GM12878 (cell line): Measurements from ENCODE around the gene CADPS. TPM values are rescaled to one million over a fixed set of nuclear protein-coding genes. Genes with fewer than 3 reads are reported as not detected.

Experiments
- ATAC-seq: fragments of 200-7000 bp; cut with Tn5 transposase; 3 replicates; pipeline ENCODE4 v1.9.1; 2020; ENCODE audit warnings: mild to moderate bottlenecking, moderate library complexity
- BruUV-seq: library from RNA; stranded (reverse); fragments of 400-500 nt; replicated peaks from 2 replicates; lab custom pipeline; 2021; lab: Mats Ljungman, UMichigan
- CTCF ChIA-PET: fragments of 300-600 bp; sonication (Branson Sonifier 250); formaldehyde crosslinking; extraction: SDS; loops from one replicate; lab custom pipeline; 2021; ENCODE audit warnings: inconsistent platforms; lab: Yijun Ruan, JAX
- POLR2A ChIA-PET: fragments of 350-600 bp; formaldehyde crosslinking; extraction: SDS; loops from one replicate; lab custom pipeline; 2021; ENCODE audit warnings: inconsistent platforms; lab: Charles Lee
- RAD21 ChIA-PET: fragments of 300-600 bp; sonication (Branson Sonifier 250); formaldehyde crosslinking; loops from one replicate; lab custom pipeline; 2023; ENCODE audit warnings: antibody characterized with exemption; ENCODE audit not compliant: unreplicated experiment; lab: Charles Lee
- SMC1A ChIA-PET: fragments of 300-600 bp; sonication (Branson Sonifier 250); formaldehyde crosslinking; loops from one replicate; lab custom pipeline; 2023; ENCODE audit not compliant: unreplicated experiment, uncharacterized antibody; lab: Charles Lee
- DNase-seq: peaks from one replicate; pipeline ENCODE4 v3.0.0-alpha.2; 2011; ENCODE audit warnings: low read depth, low spot score
- FAIRE-seq: peaks from 3 replicates; lab custom pipeline; 2011; peaks lifted over from hg19 to GRCh38; lab: Jason Lieb, UNC
- H2AFZ ChIP-seq: 2 replicates; pipeline ENCODE4 v1.6.0; 2011; ENCODE audit warnings: low read depth, low read length, control low read depth; ENCODE audit not compliant: control insufficient read depth
- H3K27ac ChIP-seq: 2 replicates; pipeline ENCODE4 v1.5.1; 2011; ENCODE audit warnings: control low read depth; ENCODE audit not compliant: control insufficient read depth, insufficient read depth
- H3K27me3 ChIP-seq, 2 experiments: replicated peaks in 1 of 2; 2 replicates each; pipeline versions ENCODE4 v1.6.0 to v1.6.1; 2011; ENCODE audit warnings: low read length in 1 of 2; ENCODE audit not compliant: control insufficient read depth in 2 of 2, insufficient read depth in 2 of 2
- H3K36me3 ChIP-seq, 2 experiments: 2 replicates each; pipeline ENCODE4 v1.5.1; 2011; ENCODE audit warnings: low read length in 1 of 2; ENCODE audit not compliant: control insufficient read depth in 2 of 2, insufficient read depth in 2 of 2
- H3K4me1 ChIP-seq: 2 replicates; pipeline ENCODE4 v1.6.1; 2011; ENCODE audit warnings: mild to moderate bottlenecking, low read length, moderate library complexity, mixed read lengths; ENCODE audit not compliant: control insufficient read depth, insufficient read depth
- H3K4me2 ChIP-seq: 2 replicates; pipeline ENCODE4 v1.6.0; 2011; ENCODE audit warnings: control low read depth; ENCODE audit not compliant: control insufficient read depth, insufficient read depth
- H3K4me3 ChIP-seq: fragments of 200-600 bp; sonication (generic); 2 replicates; pipeline ENCODE4 v1.5.1; 2016
- H3K79me2 ChIP-seq: 2 replicates; pipeline ENCODE4 v1.6.0; 2011; ENCODE audit warnings: low read length; ENCODE audit not compliant: control insufficient read depth, insufficient read depth
- H3K9ac ChIP-seq: 2 replicates; pipeline ENCODE4 v1.8.0; 2011; ENCODE audit warnings: low read length, control low read depth, mixed read lengths; ENCODE audit not compliant: control insufficient read depth, insufficient read depth
- H3K9me3 ChIP-seq: replicated peaks from 3 replicates; pipeline ENCODE4 v1.5.1; 2011; ENCODE audit warnings: mild to moderate bottlenecking, low read length; ENCODE audit not compliant: control insufficient read depth, insufficient read depth
- H4K20me1 ChIP-seq: 2 replicates; pipeline ENCODE4 v1.6.0; 2011; ENCODE audit not compliant: control insufficient read depth, insufficient read depth
- BHLHE40 ChIP-seq, 2 experiments: fragments of 450-650 bp in 1 of 2; IDR thresholded peaks; 2 replicates each; pipeline ENCODE4 v1.6.1; 2011 to 2017; ENCODE audit warnings: low read depth in 2 of 2, borderline replicate concordance in 1 of 2, improper control_type of control experiment in 1 of 2, low read length in 1 of 2, mild to moderate bottlenecking in 1 of 2
- CBFB ChIP-seq: IDR thresholded peaks from 2 replicates; pipeline ENCODE4 v1.6.1; 2016; ENCODE audit warnings: antibody characterized with exemption, low read depth
- CHD1 ChIP-seq: IDR thresholded peaks from 2 replicates; pipeline ENCODE4 v1.6.1; 2012; ENCODE audit warnings: low read depth, low read length, improper control_type of control experiment
- EED ChIP-seq: sonication (generic); IDR thresholded peaks from 2 replicates; pipeline ENCODE4 v1.6.1; 2016; ENCODE audit warnings: antibody characterized with exemption, low read depth
- IRF4 ChIP-seq: IDR thresholded peaks from 2 replicates; pipeline ENCODE4 v1.6.1; 2011; ENCODE audit warnings: low read depth, low read length
- MTA3 ChIP-seq: IDR thresholded peaks from 2 replicates; pipeline ENCODE4 v1.6.1; 2012; ENCODE audit warnings: low read length, inconsistent platforms, borderline replicate concordance
- POLR2AphosphoS5 ChIP-seq: IDR thresholded peaks from 2 replicates; pipeline ENCODE4 v1.6.1; 2011; ENCODE audit warnings: mild to moderate bottlenecking, low read length, inconsistent platforms
- YBX1 ChIP-seq: fragments of 450-650 bp; IDR thresholded peaks from 2 replicates; pipeline ENCODE4 v1.6.1; 2016; ENCODE audit warnings: antibody characterized with exemption
- WGBS: methylation state at CpG from one replicate; pipeline ENCODE4 v1.1.6; 2016; ENCODE audit warnings: low lambda C conversion rate; ENCODE audit not compliant: insufficient replicate concordance, insufficient coverage; ENCODE audit errors: missing lambda C conversion rate; 5-methylcytosine and 5-hydroxymethylcytosine counted together
- in situ Hi-C: fragments of 300-500 bp; cut with MboI; formaldehyde crosslinking; loops from 9 replicates; pipeline ENCODE4 v1.14.3; 2018; ENCODE audit warnings: mixed read lengths
- intact Hi-C: fragments of 100-400 bp; cut with micrococcal nuclease; formaldehyde crosslinking; loops from one replicate; pipeline ENCODE4 v1.14.2; 2022; ENCODE audit not compliant: unreplicated experiment
- polyA plus RNA-seq, 11 experiments: library from polyadenylated mRNA; depleted of rRNA in 4 of 11; unstranded in 6 of 11; stranded (reverse) in 5 of 11; fragments of >200 nt; fragmentation: Nextera tagmentation in 4 of 11; fragmentation: Illumina TruSeq in 1 of 11; extraction: Ambion mirVana in 4 of 11; extraction: Trizol in 1 of 11; gene quantifications; 1 replicate in 1 of 11; 2 replicates in 10 of 11; pipeline versions ENCODE4 v1.2.1 to v1.2.3, GENCODE V29; 2011 to 2016; ENCODE audit warnings: inconsistent platforms in 2 of 11, missing spikeins in 2 of 11, low read depth in 1 of 11
- total RNA-seq, 4 experiments: library from RNA; depleted of rRNA in 3 of 4; stranded (reverse); fragments of >200 nt in 3 of 4; fragmentation: Illumina TruSeq in 1 of 4; extraction: Trizol in 1 of 4; gene quantifications; 2 replicates each; pipeline versions ENCODE4 v1.2.1 to v1.2.3, GENCODE V29; 2013 to 2021
- TF ChIP-seq, protein P1 (sequence below): fragments of 450-650 bp; IDR thresholded peaks from 2 replicates; pipeline ENCODE4 v1.6.1; 2014; ENCODE audit warnings: mild to moderate bottlenecking
- TF ChIP-seq, protein P2 (sequence below): fragments of 450-650 bp; IDR thresholded peaks from 2 replicates; pipeline ENCODE4 v1.6.1; 2017; ENCODE audit warnings: mild to moderate bottlenecking, moderate library complexity
- TF ChIP-seq, protein P3 (sequence below): IDR thresholded peaks from 2 replicates; pipeline ENCODE4 v1.6.1; 2011; ENCODE audit warnings: low read depth, mild to moderate bottlenecking, low read length, moderate library complexity, borderline replicate concordance; ENCODE audit errors: extremely low read depth

CADPS gene
- total and polyA plus RNA-seq, 10 of the 15 experiments (the other 5 are each of a cell fraction or from before 2014, with no cell fraction given) = 0.20 TPM; not detected in 9

DNA sequence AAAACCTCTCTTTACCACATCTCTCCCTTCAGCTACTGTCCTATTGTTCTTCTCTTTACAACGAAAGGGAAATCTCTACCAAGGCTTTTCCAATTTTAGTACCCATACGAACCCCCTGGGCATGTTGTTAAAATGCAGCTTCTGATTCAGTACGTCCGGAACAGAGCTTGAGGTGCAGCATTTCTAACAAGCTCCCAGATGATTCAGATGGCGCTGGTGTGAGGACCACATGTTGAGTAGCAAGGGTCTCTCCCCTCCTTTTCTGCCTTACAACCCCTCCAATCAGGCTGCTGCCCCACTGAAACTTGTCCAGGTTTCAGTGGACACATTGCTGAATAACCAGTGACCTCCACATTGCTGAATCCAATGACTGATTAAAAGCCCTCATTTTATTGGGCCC lies 324.8 kb downstream of the CADPS start:
- Histone ChIP-seq H2AFZ (no peak overlapping the region), H3K4me3 (no peak overlapping the region), H3K79me2 (no peaks in the 10 kb centered on the region), H4K20me1 (no peaks in the 10 kb centered on the region), H3K9me3 (no peaks in the 10 kb centered on the region), H3K36me3 (no peaks in the 10 kb centered on the region), H3K27ac (no peak overlapping the region), H3K4me2 (no peak overlapping the region), H3K9ac (no peak overlapping the region), H3K27me3 (no peaks in the 10 kb centered on the region; a peak in 2 of 4 replicates), H3K4me1 (no peaks in the 10 kb centered on the region)
- SMC1A ChIA-PET = interaction anchor here (1.0 kb wide), 1 partner anchor 48 kb away, joined by 3 read pairs; no protein-coding TSS in a partner anchor
- no TSS peak for BruUV-seq
- POLR2A ChIA-PET = no interaction called here
- in situ Hi-C loops (no loop called here), intact Hi-C loops (no loop called here)
- WGBS = 16% methylated on average over 5 of the region's 5 CpGs
- ATAC-seq (no peak), DNase-seq (no peak)
- RAD21 ChIA-PET = interaction anchor here (1.2 kb wide), 1 partner anchor 10 kb away, joined by 3 read pairs; no protein-coding TSS in a partner anchor
- CTCF ChIA-PET = no interaction called here
- TF ChIP-seq CHD1 (no peak), BHLHE40 (IDR thresholded peaks at IDR 0.05; ENCODE audit: borderline replicate concordance in 1 of 2, low read depth in 2 of 2, low read length in 1 of 2) (no peak), IRF4 (no peak)
- TF ChIP-seq, all 136 proteins: peak for 0
- no peak for FAIRE-seq

DNA sequence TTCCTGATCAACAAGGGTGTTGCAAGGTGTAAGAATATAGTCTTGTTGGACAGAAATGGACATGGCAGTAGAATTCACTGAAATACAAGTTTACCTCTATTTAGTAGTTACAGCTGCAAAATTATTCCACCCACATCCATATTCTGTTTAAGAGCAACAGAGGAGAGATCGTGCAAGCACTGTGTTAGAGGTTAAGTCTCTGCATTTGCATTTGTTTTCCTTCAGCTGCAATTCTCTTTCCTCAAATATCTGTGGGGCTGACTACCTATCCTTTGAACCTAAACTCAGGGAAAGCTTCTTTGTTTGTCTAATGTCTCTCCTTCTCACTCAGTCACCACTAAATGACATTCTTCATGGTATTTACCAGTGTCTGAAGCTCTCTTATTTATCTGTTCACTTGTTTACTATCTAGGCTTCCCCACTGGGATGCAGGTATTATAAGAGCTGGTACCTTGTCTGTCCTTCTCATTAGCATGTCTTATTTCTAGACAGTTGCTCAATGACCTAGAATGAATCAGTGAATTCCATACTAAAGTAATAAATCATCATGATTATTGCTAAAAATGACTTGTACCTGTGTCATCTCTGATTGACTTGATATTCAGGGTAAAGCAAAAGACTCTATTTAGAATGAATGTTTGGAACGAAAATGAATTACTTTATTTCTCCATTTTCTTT lies 326.5 kb downstream of the CADPS start:
- BruUV-seq = no TSS peak
- SMC1A ChIA-PET = no interaction called here
- TF ChIP-seq YBX1 (no peak), POLR2AphosphoS5 (no peak), CBFB (no peak), EED (no peak), MTA3 (no peak)
- TF ChIP-seq, protein P1, sequence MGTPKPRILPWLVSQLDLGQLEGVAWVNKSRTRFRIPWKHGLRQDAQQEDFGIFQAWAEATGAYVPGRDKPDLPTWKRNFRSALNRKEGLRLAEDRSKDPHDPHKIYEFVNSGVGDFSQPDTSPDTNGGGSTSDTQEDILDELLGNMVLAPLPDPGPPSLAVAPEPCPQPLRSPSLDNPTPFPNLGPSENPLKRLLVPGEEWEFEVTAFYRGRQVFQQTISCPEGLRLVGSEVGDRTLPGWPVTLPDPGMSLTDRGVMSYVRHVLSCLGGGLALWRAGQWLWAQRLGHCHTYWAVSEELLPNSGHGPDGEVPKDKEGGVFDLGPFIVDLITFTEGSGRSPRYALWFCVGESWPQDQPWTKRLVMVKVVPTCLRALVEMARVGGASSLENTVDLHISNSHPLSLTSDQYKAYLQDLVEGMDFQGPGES = no peak
- TF ChIP-seq, protein P2, sequence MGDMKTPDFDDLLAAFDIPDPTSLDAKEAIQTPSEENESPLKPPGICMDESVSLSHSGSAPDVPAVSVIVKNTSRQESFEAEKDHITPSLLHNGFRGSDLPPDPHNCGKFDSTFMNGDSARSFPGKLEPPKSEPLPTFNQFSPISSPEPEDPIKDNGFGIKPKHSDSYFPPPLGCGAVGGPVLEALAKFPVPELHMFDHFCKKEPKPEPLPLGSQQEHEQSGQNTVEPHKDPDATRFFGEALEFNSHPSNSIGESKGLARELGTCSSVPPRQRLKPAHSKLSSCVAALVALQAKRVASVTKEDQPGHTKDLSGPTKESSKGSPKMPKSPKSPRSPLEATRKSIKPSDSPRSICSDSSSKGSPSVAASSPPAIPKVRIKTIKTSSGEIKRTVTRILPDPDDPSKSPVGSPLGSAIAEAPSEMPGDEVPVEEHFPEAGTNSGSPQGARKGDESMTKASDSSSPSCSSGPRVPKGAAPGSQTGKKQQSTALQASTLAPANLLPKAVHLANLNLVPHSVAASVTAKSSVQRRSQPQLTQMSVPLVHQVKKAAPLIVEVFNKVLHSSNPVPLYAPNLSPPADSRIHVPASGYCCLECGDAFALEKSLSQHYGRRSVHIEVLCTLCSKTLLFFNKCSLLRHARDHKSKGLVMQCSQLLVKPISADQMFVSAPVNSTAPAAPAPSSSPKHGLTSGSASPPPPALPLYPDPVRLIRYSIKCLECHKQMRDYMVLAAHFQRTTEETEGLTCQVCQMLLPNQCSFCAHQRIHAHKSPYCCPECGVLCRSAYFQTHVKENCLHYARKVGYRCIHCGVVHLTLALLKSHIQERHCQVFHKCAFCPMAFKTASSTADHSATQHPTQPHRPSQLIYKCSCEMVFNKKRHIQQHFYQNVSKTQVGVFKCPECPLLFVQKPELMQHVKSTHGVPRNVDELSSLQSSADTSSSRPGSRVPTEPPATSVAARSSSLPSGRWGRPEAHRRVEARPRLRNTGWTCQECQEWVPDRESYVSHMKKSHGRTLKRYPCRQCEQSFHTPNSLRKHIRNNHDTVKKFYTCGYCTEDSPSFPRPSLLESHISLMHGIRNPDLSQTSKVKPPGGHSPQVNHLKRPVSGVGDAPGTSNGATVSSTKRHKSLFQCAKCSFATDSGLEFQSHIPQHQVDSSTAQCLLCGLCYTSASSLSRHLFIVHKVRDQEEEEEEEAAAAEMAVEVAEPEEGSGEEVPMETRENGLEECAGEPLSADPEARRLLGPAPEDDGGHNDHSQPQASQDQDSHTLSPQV = no peak
- TF ChIP-seq, protein P3, sequence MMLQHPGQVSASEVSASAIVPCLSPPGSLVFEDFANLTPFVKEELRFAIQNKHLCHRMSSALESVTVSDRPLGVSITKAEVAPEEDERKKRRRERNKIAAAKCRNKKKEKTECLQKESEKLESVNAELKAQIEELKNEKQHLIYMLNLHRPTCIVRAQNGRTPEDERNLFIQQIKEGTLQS = no peak

More for the DNA sequence above, 326.5 kb downstream of the CADPS start:
- ChIA-PET POLR2A (interaction anchor here (0.6 kb wide), 1 partner anchor 342 kb away, joined by 4 read pairs; no protein-coding TSS in a partner anchor), CTCF (interaction anchor here (1.4 kb wide), 1 partner anchor 9 kb away, joined by 6 read pairs; no protein-coding TSS in a partner anchor), RAD21 (no interaction called here)
- in situ Hi-C loops (no loop called here), intact Hi-C loops (no loop called here)
- FAIRE-seq = no peak
- ATAC-seq = no peak
- no peak overlapping the region for H3K4me3 ChIP-seq
- H3K4me2 ChIP-seq = no peak overlapping the region
- H3K27ac ChIP-seq = no peak overlapping the region
- no peaks in the 10 kb centered on the region for H3K36me3 ChIP-seq
- no peak overlapping the region for H3K9ac ChIP-seq
- H3K9me3 ChIP-seq = no peaks in the 10 kb centered on the region
- WGBS = 2% methylated on average over 2 of the region's 2 CpGs
- H3K4me1 ChIP-seq = no peaks in the 10 kb centered on the region
- no peak for DNase-seq
- H2AFZ ChIP-seq = no peak overlapping the region
- no peaks in the 10 kb centered on the region; a peak in 2 of 4 replicates for H3K27me3 ChIP-seq
- no peaks in the 10 kb centered on the region for H3K79me2 ChIP-seq
- no peaks in the 10 kb centered on the region for H4K20me1 ChIP-seq
